ENCODE data around the gene EPB41L2. TPM values are rescaled to one million over a fixed set of nuclear protein-coding genes. Genes with fewer than 3 reads are reported as not detected.
"Not testable (repeated sequence)": the region's sequence is repeated elsewhere in the genome, so short reads cannot be mapped to it uniquely, and the experiment has no call there.

The EPB41L2 gene
- total RNA-seq, 1 experiment from 2014 or later, result 106 TPM

DNA sequence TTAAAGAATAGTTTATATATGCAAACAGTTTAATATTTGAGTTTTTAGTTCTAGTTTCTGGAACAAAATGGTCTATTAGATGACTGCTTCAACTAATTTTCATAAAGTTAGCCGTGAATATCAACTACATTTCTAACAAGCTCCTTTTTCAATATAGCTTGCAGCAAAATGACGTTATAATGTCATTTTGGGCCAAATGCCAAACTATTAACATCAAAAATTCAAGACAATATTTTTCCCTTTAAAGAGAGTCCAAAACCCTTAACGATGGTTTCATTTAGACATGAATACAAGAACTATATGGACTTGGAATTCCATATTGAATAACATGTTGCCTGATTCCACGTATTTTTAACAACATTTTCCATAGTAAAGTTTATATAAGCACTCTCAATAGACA is 144.9 kb downstream of the EPB41L2 start:
- H3K27me3 Mint-ChIP-seq (ENCODE audit: low read depth), result no peaks in the 10 kb centered on the region
- ChIA-PET POLR2A (no interaction called here), CTCF (no interaction called here)
- ATAC-seq (no peak), DNase-seq (ENCODE audit: low spot score) (no peak)
- no peak overlapping the region for H3K4me3 Mint-ChIP-seq
- H3K27ac Mint-ChIP-seq, result no peak overlapping the region
- TF ChIP-seq SMAD3 (CRISPR knock-in tag; IDR thresholded peaks at IDR 0.05; ENCODE audit: borderline replicate concordance) (no peak), ZNF263 (CRISPR knock-in tag; IDR thresholded peaks at IDR 0.05; ENCODE audit: low read depth) (no peak), ESRRA (CRISPR knock-in tag; IDR thresholded peaks at IDR 0.05; ENCODE audit: borderline replicate concordance) (no peak), CREM (CRISPR knock-in tag; IDR thresholded peaks at IDR 0.05) (no peak), TEAD4 (CRISPR knock-in tag; IDR thresholded peaks at IDR 0.05) (no peak), PRRX2 (CRISPR knock-in tag; IDR thresholded peaks at IDR 0.05) (no peak), SMAD4 (CRISPR knock-in tag; IDR thresholded peaks at IDR 0.05) (no peak), FOXJ3 (CRISPR knock-in tag; IDR thresholded peaks at IDR 0.05; ENCODE audit: borderline replicate concordance) (no peak), CBFB (CRISPR knock-in tag; IDR thresholded peaks at IDR 0.05; ENCODE audit: low read depth) (no peak), ZNF232 (CRISPR knock-in tag; IDR thresholded peaks at IDR 0.05) (no peak), ZNF121 (CRISPR knock-in tag; IDR thresholded peaks at IDR 0.05) (no peak)
- TF ChIP-seq, protein P1, sequence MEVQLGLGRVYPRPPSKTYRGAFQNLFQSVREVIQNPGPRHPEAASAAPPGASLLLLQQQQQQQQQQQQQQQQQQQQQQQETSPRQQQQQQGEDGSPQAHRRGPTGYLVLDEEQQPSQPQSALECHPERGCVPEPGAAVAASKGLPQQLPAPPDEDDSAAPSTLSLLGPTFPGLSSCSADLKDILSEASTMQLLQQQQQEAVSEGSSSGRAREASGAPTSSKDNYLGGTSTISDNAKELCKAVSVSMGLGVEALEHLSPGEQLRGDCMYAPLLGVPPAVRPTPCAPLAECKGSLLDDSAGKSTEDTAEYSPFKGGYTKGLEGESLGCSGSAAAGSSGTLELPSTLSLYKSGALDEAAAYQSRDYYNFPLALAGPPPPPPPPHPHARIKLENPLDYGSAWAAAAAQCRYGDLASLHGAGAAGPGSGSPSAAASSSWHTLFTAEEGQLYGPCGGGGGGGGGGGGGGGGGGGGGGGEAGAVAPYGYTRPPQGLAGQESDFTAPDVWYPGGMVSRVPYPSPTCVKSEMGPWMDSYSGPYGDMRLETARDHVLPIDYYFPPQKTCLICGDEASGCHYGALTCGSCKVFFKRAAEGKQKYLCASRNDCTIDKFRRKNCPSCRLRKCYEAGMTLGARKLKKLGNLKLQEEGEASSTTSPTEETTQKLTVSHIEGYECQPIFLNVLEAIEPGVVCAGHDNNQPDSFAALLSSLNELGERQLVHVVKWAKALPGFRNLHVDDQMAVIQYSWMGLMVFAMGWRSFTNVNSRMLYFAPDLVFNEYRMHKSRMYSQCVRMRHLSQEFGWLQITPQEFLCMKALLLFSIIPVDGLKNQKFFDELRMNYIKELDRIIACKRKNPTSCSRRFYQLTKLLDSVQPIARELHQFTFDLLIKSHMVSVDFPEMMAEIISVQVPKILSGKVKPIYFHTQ (CRISPR knock-in tag; IDR thresholded peaks at IDR 0.05), result no peak
- TF ChIP-seq, protein P2, sequence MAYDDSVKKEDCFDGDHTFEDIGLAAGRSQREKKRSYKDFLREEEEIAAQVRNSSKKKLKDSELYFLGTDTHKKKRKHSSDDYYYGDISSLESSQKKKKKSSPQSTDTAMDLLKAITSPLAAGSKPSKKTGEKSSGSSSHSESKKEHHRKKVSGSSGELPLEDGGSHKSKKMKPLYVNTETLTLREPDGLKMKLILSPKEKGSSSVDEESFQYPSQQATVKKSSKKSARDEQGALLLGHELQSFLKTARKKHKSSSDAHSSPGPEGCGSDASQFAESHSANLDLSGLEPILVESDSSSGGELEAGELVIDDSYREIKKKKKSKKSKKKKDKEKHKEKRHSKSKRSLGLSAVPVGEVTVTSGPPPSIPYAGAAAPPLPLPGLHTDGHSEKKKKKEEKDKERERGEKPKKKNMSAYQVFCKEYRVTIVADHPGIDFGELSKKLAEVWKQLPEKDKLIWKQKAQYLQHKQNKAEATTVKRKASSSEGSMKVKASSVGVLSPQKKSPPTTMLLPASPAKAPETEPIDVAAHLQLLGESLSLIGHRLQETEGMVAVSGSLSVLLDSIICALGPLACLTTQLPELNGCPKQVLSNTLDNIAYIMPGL (CRISPR knock-in tag; IDR thresholded peaks at IDR 0.05), result no peak
- H3K9me3 Mint-ChIP-seq, result peaks cover 15% of the 10 kb centered on the region
- peaks cover 7% of the 10 kb centered on the region for H3K4me1 Mint-ChIP-seq
- peaks cover 12% of the 10 kb centered on the region for H3K36me3 Mint-ChIP-seq

DNA sequence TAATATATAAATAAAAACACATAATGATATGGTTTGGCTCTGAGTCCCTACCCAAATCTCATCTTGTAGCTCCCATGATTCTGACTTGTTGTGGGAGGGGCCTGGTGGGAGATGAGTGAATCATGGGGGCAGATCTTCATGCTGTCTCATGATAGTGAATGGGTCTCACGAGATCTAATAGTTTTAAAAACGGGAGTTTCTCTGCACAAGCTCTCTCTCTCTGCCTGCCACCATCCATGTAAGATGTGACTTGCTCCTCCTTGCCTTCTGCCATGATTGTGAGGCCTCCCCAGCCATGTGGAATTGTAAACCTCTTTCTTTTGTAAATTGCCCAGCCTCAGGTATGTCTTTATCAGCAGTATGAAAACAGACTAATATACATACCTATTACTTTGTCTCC is 147.4 kb downstream of the EPB41L2 start:
- H3K36me3 Mint-ChIP-seq, result peaks cover 18% of the 10 kb centered on the region
- H3K27me3 Mint-ChIP-seq (ENCODE audit: low read depth); ATAC-seq; H3K4me3 Mint-ChIP-seq; H3K27ac Mint-ChIP-seq; POLR2A ChIA-PET; DNase-seq (ENCODE audit: low spot score); H3K4me1 Mint-ChIP-seq: not testable (repeated sequence)
- CTCF ChIA-PET, result interaction anchor here (0.8 kb wide), 1 partner anchor 30 kb away, joined by 3 read pairs; no protein-coding TSS in a partner anchor
- peaks cover 20% of the 10 kb centered on the region for H3K9me3 Mint-ChIP-seq

DNA sequence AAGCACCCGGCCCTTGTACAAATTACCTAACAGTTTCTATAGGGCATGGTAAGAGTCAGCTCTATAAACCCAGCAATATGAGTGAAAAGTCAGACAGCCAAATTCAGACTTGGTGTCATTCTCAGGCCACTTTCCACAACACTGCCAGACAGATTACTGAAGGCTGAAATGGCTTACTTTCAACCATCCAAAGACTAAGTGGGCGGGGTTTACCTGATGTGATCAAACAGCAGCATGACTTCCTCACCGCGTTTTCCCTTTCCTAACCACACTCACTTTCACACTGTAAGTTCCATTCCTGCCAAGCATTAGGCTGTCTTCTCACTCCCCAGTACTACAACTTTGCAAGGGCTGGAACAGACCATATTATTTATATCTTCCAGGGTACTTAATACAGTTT is 149.9 kb downstream of the EPB41L2 start:
- ATAC-seq, result peak; percentile 62
- TF ChIP-seq CREM (CRISPR knock-in tag; IDR thresholded peaks at IDR 0.05) (no peak), JAZF1 (CRISPR knock-in tag; IDR thresholded peaks at IDR 0.05) (no peak), NFATC4 (CRISPR knock-in tag; IDR thresholded peaks at IDR 0.05) (no peak), ZNF263 (CRISPR knock-in tag; IDR thresholded peaks at IDR 0.05; ENCODE audit: low read depth) (no peak), TCF7 (CRISPR knock-in tag; IDR thresholded peaks at IDR 0.05; ENCODE audit: low read depth) (no peak), GRHL2 (CRISPR knock-in tag; IDR thresholded peaks at IDR 0.05; ENCODE audit: insufficient replicate concordance, severe bottlenecking) (no peak), ZNF532 (CRISPR knock-in tag; IDR thresholded peaks at IDR 0.05; ENCODE audit: borderline replicate concordance) (no peak), ATF1 (CRISPR knock-in tag; IDR thresholded peaks at IDR 0.05) (no peak), NR1H2 (CRISPR knock-in tag; IDR thresholded peaks at IDR 0.05) (no peak)
- TF ChIP-seq, protein P3, sequence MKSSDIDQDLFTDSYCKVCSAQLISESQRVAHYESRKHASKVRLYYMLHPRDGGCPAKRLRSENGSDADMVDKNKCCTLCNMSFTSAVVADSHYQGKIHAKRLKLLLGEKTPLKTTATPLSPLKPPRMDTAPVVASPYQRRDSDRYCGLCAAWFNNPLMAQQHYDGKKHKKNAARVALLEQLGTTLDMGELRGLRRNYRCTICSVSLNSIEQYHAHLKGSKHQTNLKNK (CRISPR knock-in tag; IDR thresholded peaks at IDR 0.05), result no peak
- TF ChIP-seq, protein P4, sequence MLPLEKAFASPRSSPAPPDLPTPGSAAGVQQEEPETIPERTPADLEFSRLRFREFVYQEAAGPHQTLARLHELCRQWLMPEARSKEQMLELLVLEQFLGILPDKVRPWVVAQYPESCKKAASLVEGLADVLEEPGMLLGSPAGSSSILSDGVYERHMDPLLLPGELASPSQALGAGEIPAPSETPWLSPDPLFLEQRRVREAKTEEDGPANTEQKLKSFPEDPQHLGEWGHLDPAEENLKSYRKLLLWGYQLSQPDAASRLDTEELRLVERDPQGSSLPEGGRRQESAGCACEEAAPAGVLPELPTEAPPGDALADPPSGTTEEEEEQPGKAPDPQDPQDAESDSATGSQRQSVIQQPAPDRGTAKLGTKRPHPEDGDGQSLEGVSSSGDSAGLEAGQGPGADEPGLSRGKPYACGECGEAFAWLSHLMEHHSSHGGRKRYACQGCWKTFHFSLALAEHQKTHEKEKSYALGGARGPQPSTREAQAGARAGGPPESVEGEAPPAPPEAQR (CRISPR knock-in tag; IDR thresholded peaks at IDR 0.05), result no peak
- Mint-ChIP-seq H3K4me3 (no peak overlapping the region), H3K27me3 (ENCODE audit: low read depth) (no peaks in the 10 kb centered on the region), H3K9me3 (peaks cover 32% of the 10 kb centered on the region), H3K36me3 (peaks cover 24% of the 10 kb centered on the region), H3K4me1 (peaks cover 12% of the 10 kb centered on the region), H3K27ac (no peak overlapping the region)
- CTCF ChIA-PET, result no interaction called here
- POLR2A ChIA-PET, result no interaction called here
- no peak for DNase-seq (ENCODE audit: low spot score)
